Neural progenitor cell (in vitro differentiated cells): Measurements from ENCODE around the gene ADAM8.

Source experiments
- EZH2 ChIP-seq: fragments of 200-600 bp; sonication (generic); IDR thresholded peaks from 2 replicates; pipeline ENCODE4 v1.6.1; 2017; ENCODE audit warnings: antibody characterized with exemption, mild to moderate bottlenecking, moderate library complexity
- TF ChIP-seq, protein P1 (sequence below): fragments of 200-600 bp; sonication (generic); IDR thresholded peaks from 2 replicates; pipeline ENCODE4 v1.5.1; 2017; ENCODE audit warnings: antibody characterized with exemption, mild to moderate bottlenecking

DNA sequence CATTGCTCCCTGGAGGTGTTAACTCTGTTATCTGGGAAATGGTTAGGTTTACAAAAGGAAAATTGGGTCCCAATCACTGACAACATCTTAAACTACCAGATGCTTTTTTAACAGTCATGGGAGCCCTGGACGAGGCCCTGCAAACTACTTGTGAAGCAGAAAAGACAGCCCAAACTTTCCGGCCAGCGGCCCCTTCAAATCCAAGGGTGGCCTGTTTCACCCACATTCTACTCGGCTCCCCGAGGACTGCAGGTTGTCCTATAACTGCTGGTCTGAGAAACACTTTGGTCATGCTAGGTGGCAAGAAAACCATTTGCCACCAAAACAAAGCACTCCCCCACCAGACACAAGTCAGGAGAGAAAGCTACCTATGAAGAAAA is 29.4 kb upstream of the ADAM8 start:
- TF ChIP-seq, protein P1, sequence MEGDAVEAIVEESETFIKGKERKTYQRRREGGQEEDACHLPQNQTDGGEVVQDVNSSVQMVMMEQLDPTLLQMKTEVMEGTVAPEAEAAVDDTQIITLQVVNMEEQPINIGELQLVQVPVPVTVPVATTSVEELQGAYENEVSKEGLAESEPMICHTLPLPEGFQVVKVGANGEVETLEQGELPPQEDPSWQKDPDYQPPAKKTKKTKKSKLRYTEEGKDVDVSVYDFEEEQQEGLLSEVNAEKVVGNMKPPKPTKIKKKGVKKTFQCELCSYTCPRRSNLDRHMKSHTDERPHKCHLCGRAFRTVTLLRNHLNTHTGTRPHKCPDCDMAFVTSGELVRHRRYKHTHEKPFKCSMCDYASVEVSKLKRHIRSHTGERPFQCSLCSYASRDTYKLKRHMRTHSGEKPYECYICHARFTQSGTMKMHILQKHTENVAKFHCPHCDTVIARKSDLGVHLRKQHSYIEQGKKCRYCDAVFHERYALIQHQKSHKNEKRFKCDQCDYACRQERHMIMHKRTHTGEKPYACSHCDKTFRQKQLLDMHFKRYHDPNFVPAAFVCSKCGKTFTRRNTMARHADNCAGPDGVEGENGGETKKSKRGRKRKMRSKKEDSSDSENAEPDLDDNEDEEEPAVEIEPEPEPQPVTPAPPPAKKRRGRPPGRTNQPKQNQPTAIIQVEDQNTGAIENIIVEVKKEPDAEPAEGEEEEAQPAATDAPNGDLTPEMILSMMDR: no peak
- no peak for TF ChIP-seq EZH2
